Ishikawa (cell line): ENCODE data around the gene HSF5.

ENCODE experiments used
- CEBPB ChIP-seq: IDR thresholded peaks from 2 replicates; pipeline ENCODE4 v1.6.1; 2012
- CREB1 ChIP-seq: IDR thresholded peaks from 2 replicates; pipeline ENCODE4 v1.6.1; 2012; ENCODE audit warnings: low read depth
- EGR1 ChIP-seq: IDR thresholded peaks from 2 replicates; pipeline ENCODE4 v1.6.1; 2012
- EP300 ChIP-seq: IDR thresholded peaks from 2 replicates; pipeline ENCODE4 v1.6.1; 2012; ENCODE audit warnings: borderline replicate concordance
- FOXM1 ChIP-seq: IDR thresholded peaks from 2 replicates; pipeline ENCODE4 v1.6.1; 2012; ENCODE audit warnings: low read depth, borderline replicate concordance
- NFIC ChIP-seq: IDR thresholded peaks from 2 replicates; pipeline ENCODE4 v1.6.1; 2012
- RAD21 ChIP-seq: IDR thresholded peaks from 2 replicates; pipeline ENCODE4 v1.6.1; 2012; ENCODE audit warnings: low read depth
- REST ChIP-seq: IDR thresholded peaks from 2 replicates; pipeline ENCODE4 v1.6.1; 2012; ENCODE audit warnings: low read depth, mild to moderate bottlenecking
- TAF1 ChIP-seq: IDR thresholded peaks from 2 replicates; pipeline ENCODE4 v1.6.1; 2012; ENCODE audit warnings: low read depth, mild to moderate bottlenecking
- TCF12 ChIP-seq: IDR thresholded peaks from 2 replicates; pipeline ENCODE4 v1.6.1; 2012; ENCODE audit warnings: low read depth
- TEAD4 ChIP-seq: IDR thresholded peaks from 2 replicates; pipeline ENCODE4 v1.6.1; 2012
- YY1 ChIP-seq: IDR thresholded peaks from 2 replicates; pipeline ENCODE4 v1.6.1; 2012; ENCODE audit warnings: low read depth
- ZBTB7A ChIP-seq: IDR thresholded peaks from 2 replicates; pipeline ENCODE4 v1.6.1; 2012; ENCODE audit warnings: low read depth
- TF ChIP-seq, protein P1 (sequence below): IDR thresholded peaks from 2 replicates; pipeline ENCODE4 v1.6.1; 2012
- TF ChIP-seq, protein P2 (sequence below): IDR thresholded peaks from 2 replicates; pipeline ENCODE4 v1.6.1; 2012

The HSF5 gene

GRCh38 chr17:58370309-58370708 is 117.9 kb downstream of the HSF5 start:
- TF ChIP-seq, protein P1, sequence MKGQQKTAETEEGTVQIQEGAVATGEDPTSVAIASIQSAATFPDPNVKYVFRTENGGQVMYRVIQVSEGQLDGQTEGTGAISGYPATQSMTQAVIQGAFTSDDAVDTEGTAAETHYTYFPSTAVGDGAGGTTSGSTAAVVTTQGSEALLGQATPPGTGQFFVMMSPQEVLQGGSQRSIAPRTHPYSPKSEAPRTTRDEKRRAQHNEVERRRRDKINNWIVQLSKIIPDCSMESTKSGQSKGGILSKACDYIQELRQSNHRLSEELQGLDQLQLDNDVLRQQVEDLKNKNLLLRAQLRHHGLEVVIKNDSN, result no peak
- TF ChIP-seq EGR1 (no peak), TCF12 (no peak), CEBPB (no peak), YY1 (no peak), FOXM1 (no peak), NFIC (no peak), ZBTB7A (no peak), TEAD4 (no peak), CREB1 (no peak), REST (no peak), EP300 (no peak), TAF1 (no peak), RAD21 (no peak)
- TF ChIP-seq, protein P2, sequence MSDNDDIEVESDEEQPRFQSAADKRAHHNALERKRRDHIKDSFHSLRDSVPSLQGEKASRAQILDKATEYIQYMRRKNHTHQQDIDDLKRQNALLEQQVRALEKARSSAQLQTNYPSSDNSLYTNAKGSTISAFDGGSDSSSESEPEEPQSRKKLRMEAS, result no peak
